SKM-1 (cell line): ENCODE data around the gene ARHGAP10.

ENCODE experiments used
- DNase-seq: peaks from one replicate; lab custom pipeline; 2025; ENCODE audit not compliant: unreplicated experiment; lab: John Stamatoyannopoulos, UW

Gene ARHGAP10

GRCh38 chr4:148060264-148061140 is 328.6 kb downstream of the ARHGAP10 start:
- no peak for DNase-seq

GRCh38 chr4:148061141-148061481 is 329.2 kb downstream of the ARHGAP10 start:
- no peak for DNase-seq

- no peak for DNase-seq
Measured at GRCh38 chr4:148061795-148062194, 329.9 kb downstream of the ARHGAP10 start.

- no peak for DNase-seq
Measured at GRCh38 chr4:148062301-148062950, 330.5 kb downstream of the ARHGAP10 start.

GRCh38 chr4:148064451-148064850 is 332.6 kb downstream of the ARHGAP10 start:
- DNase-seq = no peak

- no peak for DNase-seq
Measured at GRCh38 chr4:148065075-148065474, 333.2 kb downstream of the ARHGAP10 start.

GRCh38 chr4:148067301-148067916 is 335.5 kb downstream of the ARHGAP10 start:
- no peak for DNase-seq

- DNase-seq = no peak
Measured at GRCh38 chr4:148068065-148068911, 336.4 kb downstream of the ARHGAP10 start.

GRCh38 chr4:148069086-148069894 is 337.4 kb downstream of the ARHGAP10 start:
- no peak for DNase-seq

- DNase-seq = no peak
Measured at GRCh38 chr4:148069895-148070178, 337.9 kb downstream of the ARHGAP10 start.

GRCh38 chr4:148071009-148071408 is 339.1 kb downstream of the ARHGAP10 start:
- DNase-seq = no peak

- no peak for DNase-seq
Measured at GRCh38 chr4:148072789-148073188, 340.9 kb downstream of the ARHGAP10 start.

GRCh38 chr4:148073349-148073748 is 341.5 kb downstream of the ARHGAP10 start:
- no peak for DNase-seq

- DNase-seq = no peak
Measured at GRCh38 chr4:148074462-148074861, 342.6 kb downstream of the ARHGAP10 start.

GRCh38 chr4:148075438-148075837 is 343.6 kb downstream of the ARHGAP10 start:
- DNase-seq = no peak

GRCh38 chr4:148076964-148077363 is 345.1 kb downstream of the ARHGAP10 start:
- DNase-seq = no peak

- no peak for DNase-seq
Measured at GRCh38 chr4:148077581-148077980, 345.7 kb downstream of the ARHGAP10 start.

- no peak for DNase-seq
Measured at GRCh38 chr4:148078061-148078460, 346.2 kb downstream of the ARHGAP10 start.

- DNase-seq = no peak
Measured at GRCh38 chr4:148079961-148080360, 348.1 kb downstream of the ARHGAP10 start.

- DNase-seq = no peak
Measured at GRCh38 chr4:148081267-148081666, 349.4 kb downstream of the ARHGAP10 start.

GRCh38 chr4:148081745-148082144 is 349.9 kb downstream of the ARHGAP10 start:
- DNase-seq = no peak
